WERI-Rb-1 (cell line): Measurements from ENCODE around the gene POLR3C.
"Not testable (repeated sequence)": the region's sequence is repeated elsewhere in the genome, so short reads cannot be mapped to it uniquely, and the experiment has no call there.

ENCODE experiments used
- DNase-seq: peaks from one replicate; pipeline ENCODE4 v3.0.0-alpha.2; 2020
- H3K27ac ChIP-seq: fragments of 250-450 bp; sonication (Bioruptor Pico); 2 replicates; pipeline ENCODE4 v1.5.1; 2020; ENCODE audit warnings: mild to moderate bottlenecking, moderate library complexity
- H3K27me3 ChIP-seq: fragments of 250-450 bp; sonication (Bioruptor Pico); 2 replicates; pipeline ENCODE4 v1.5.1; 2021; ENCODE audit warnings: mild to moderate bottlenecking, low read depth, moderate library complexity; ENCODE audit not compliant: insufficient read depth, severe bottlenecking
- H3K36me3 ChIP-seq: fragments of 250-450 bp; sonication (Bioruptor Pico); 2 replicates; pipeline ENCODE4 v1.5.1; 2020; ENCODE audit warnings: mild to moderate bottlenecking, moderate library complexity
- H3K4me3 ChIP-seq: 2 replicates; pipeline ENCODE4 v1.5.1; 2011; ENCODE audit warnings: low read depth, mild to moderate bottlenecking, control low read depth, low read length
- H3K9me3 ChIP-seq: fragments of 250-450 bp; sonication (Bioruptor Pico); 2 replicates; pipeline ENCODE4 v1.5.1; 2021; ENCODE audit warnings: mild to moderate bottlenecking, moderate library complexity; ENCODE audit not compliant: severe bottlenecking
- CTCF ChIP-seq: IDR thresholded peaks from 2 replicates; pipeline ENCODE4 v1.5.1; 2011; ENCODE audit warnings: low read depth, mild to moderate bottlenecking, control low read depth, inconsistent platforms, low read length

POLR3C gene

GRCh38 chr1:145796753-145797152 is 27.2 kb upstream of the POLR3C start:
- no peak for DNase-seq
- Histone ChIP-seq H3K27ac (no peak overlapping the region), H3K4me3 (no peak overlapping the region), H3K36me3 (peaks cover 8% of the 10 kb centered on the region), H3K27me3 (no peaks in the 10 kb centered on the region), H3K9me3 (peaks cover 10% of the 10 kb centered on the region)
- no peak for TF ChIP-seq CTCF

GRCh38 chr1:145799806-145800205 is 24.2 kb upstream of the POLR3C start:
- H3K36me3 ChIP-seq: no peaks in the 10 kb centered on the region; the same call in none of the 2 replicates
- H3K27me3 ChIP-seq: no peaks in the 10 kb centered on the region
- H3K4me3 ChIP-seq: no peak overlapping the region
- no peak for DNase-seq
- no peak overlapping the region for H3K27ac ChIP-seq
- TF ChIP-seq CTCF: no peak
- H3K9me3 ChIP-seq: peaks cover 10% of the 10 kb centered on the region

- Histone ChIP-seq H3K4me3 (no peak overlapping the region), H3K27ac (no peak overlapping the region), H3K27me3 (no peaks in the 10 kb centered on the region), H3K36me3 (no peaks in the 10 kb centered on the region), H3K9me3 (no peaks in the 10 kb centered on the region)
- TF ChIP-seq CTCF: no peak
- DNase-seq: no peak
Measured at GRCh38 chr1:145804235-145805045, 19.6 kb upstream of the POLR3C start.

GRCh38 chr1:145805057-145805456 is 18.9 kb upstream of the POLR3C start:
- no peak for DNase-seq
- no peaks in the 10 kb centered on the region for H3K27me3 ChIP-seq
- no peak overlapping the region for H3K4me3 ChIP-seq
- no peak for TF ChIP-seq CTCF
- H3K27ac ChIP-seq: no peak overlapping the region
- H3K9me3 ChIP-seq: no peaks in the 10 kb centered on the region
- H3K36me3 ChIP-seq: no peaks in the 10 kb centered on the region

- Histone ChIP-seq H3K9me3 (no peaks in the 10 kb centered on the region), H3K36me3 (no peaks in the 10 kb centered on the region), H3K4me3 (no peak overlapping the region), H3K27me3 (no peaks in the 10 kb centered on the region), H3K27ac (no peak overlapping the region)
- DNase-seq: no peak
- no peak for TF ChIP-seq CTCF
Measured at GRCh38 chr1:145806408-145806807, 17.6 kb upstream of the POLR3C start.

- Histone ChIP-seq H3K4me3 (no peak overlapping the region), H3K27ac (no peak overlapping the region), H3K27me3 (no peaks in the 10 kb centered on the region), H3K36me3 (no peaks in the 10 kb centered on the region), H3K9me3 (no peaks in the 10 kb centered on the region)
- DNase-seq: no peak
- TF ChIP-seq CTCF: no peak
Measured at GRCh38 chr1:145806844-145807243, 17.2 kb upstream of the POLR3C start.

GRCh38 chr1:145812977-145813810 is 10.8 kb upstream of the POLR3C start:
- not testable (repeated sequence) for H3K27ac ChIP-seq, H3K9me3 ChIP-seq, H3K27me3 ChIP-seq, H3K4me3 ChIP-seq, H3K36me3 ChIP-seq, DNase-seq

- H3K36me3 ChIP-seq, H3K27me3 ChIP-seq, DNase-seq, H3K27ac ChIP-seq, H3K9me3 ChIP-seq, H3K4me3 ChIP-seq: not testable (repeated sequence)
Measured at GRCh38 chr1:145818095-145818494, 5.9 kb upstream of the POLR3C start.
